ENCODE data around the gene THOC5. TPM values are rescaled to one million over a fixed set of nuclear protein-coding genes. Genes with fewer than 3 reads are reported as not detected.
A peak's percentile ranks its signal among the peaks of the same experiment; 100 is the strongest.
"Not testable (repeated sequence)": the region's sequence is repeated elsewhere in the genome, so short reads cannot be mapped to it uniquely, and the experiment has no call there.

THOC5 gene
- total RNA-seq, 2 experiments from 2014 or later = 54.8 to 55.1 TPM

DNA sequence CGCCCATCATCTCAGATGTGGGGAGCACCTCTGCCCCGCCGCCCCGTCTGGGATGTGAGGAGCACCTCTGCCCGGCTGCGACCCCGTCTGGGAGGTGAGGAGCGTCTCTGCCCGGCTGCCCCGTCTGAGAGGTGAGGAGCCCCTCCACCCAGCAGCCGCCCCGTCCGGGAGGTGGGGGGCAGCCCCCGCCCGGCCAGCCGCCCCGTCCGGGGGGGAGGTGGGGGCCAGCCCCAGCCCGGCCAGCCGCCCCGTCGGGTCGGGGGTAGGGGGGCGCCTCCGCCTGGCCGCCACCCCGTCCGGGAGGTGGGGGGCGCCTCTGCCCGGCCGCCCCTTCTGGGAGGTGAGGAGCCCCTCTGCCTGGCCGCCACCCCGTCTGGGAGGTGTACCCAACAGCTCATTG lies 1.2 kb downstream of the THOC5 start:
- H3K27ac Mint-ChIP-seq; CTCF ChIA-PET; DNase-seq; H3K27me3 Mint-ChIP-seq (ENCODE audit: low read depth); H3K9me3 Mint-ChIP-seq: not testable (repeated sequence)
- Mint-ChIP-seq H3K4me1 (ENCODE audit: low read depth) (peaks cover 25% of the 10 kb centered on the region), H3K4me3 (peak overlapping the region; percentile 97), H3K36me3 (ENCODE audit: low read depth) (peaks cover 24% of the 10 kb centered on the region)
- intact Hi-C loops (cut with micrococcal nuclease) = loop anchor here (2.0 to 5.0 kb wide), 2 partner anchors 284 to 810 kb away; partner anchors contain the start of genes CHEK2, EWSR1 and HSCB

DNA sequence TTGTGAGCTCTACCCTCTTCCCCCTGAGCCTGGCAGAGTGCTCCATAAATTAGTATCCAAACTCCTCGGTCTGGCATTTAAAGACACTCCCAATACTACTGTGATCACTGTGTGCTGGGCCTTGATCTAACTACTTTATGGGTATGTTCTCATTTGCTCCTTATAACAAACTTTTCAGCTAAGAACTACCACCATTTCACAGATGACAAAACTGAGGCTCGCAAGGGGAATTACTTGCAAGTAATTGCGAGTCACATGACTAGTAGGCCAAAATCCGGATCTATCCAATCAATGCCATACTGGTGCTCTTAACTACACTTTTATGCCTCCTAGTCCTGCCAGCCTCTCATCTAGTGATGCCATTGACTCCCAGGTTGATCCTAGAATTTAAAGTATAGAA lies 3.6 kb downstream of the THOC5 start:
- intact Hi-C loops (cut with micrococcal nuclease) = loop anchor here (5.0 kb wide), 1 partner anchor 808 kb away; the partner anchor contains the start of genes CHEK2 and HSCB

DNA sequence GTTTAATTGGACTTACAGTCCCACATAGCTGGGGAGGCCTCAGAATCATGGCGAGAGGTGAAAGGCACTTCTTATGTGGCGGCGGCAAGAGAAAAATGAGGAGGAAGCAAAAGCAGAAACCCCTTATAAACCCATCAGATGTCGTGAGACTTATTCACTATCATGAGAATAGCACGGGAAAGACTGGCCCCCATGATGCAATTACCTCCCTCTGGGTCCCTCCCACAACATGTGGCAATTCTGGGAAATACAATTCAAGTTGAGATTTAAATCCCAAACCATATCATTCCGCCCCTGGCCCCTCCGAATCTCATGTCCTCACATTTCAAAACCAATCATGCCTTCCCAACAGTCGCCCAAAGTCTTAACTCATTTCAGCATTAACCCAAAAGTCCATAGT lies 8.5 kb downstream of the THOC5 start:
- H3K27me3 Mint-ChIP-seq (ENCODE audit: low read depth); H3K9me3 Mint-ChIP-seq; H3K4me3 Mint-ChIP-seq; H3K27ac Mint-ChIP-seq; H3K4me1 Mint-ChIP-seq (ENCODE audit: low read depth); DNase-seq; CTCF ChIA-PET; intact Hi-C loops (cut with micrococcal nuclease): not testable (repeated sequence)
- peaks cover 42% of the 10 kb centered on the region for H3K36me3 Mint-ChIP-seq (ENCODE audit: low read depth)

More for the DNA sequence above, 3.6 kb downstream of the THOC5 start:
- Mint-ChIP-seq H3K27ac (no peak overlapping the region), H3K27me3 (ENCODE audit: low read depth) (no peaks in the 10 kb centered on the region), H3K4me3 (no peak overlapping the region), H3K9me3 (no peaks in the 10 kb centered on the region), H3K4me1 (ENCODE audit: low read depth) (peaks cover 28% of the 10 kb centered on the region), H3K36me3 (ENCODE audit: low read depth) (peaks cover 27% of the 10 kb centered on the region)
- DNase-seq = no peak
- CTCF ChIA-PET = no interaction called here

DNA sequence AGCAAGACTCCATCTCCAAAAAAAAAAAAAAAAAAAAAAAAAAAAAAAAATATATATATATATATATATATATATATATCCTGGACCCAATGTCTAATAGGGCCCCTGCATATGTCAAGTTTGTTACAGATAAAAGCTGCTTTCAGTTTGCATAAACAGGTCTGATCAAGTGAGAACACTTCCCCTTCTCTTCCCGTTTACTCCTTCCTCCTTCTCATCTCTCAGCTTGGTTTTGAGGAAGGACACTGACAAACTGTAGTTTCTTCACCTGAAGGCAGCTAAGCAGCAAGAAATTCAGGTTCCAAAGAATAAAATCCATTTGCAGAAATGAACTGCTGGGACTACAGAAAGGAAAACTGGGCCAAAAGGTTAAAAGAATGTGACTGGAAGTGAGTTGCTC lies 11.7 kb downstream of the THOC5 start:
- intact Hi-C loops (cut with micrococcal nuclease) = no loop called here
- H3K9me3 Mint-ChIP-seq = no peaks in the 10 kb centered on the region
- no peaks in the 10 kb centered on the region for H3K27me3 Mint-ChIP-seq (ENCODE audit: low read depth)
- CTCF ChIA-PET = interaction anchor here (0.6 kb wide), 1 partner anchor 563 kb away, joined by 6 read pairs; no protein-coding TSS in a partner anchor
- peaks cover 3% of the 10 kb centered on the region for H3K4me1 Mint-ChIP-seq (ENCODE audit: low read depth)
- no peak overlapping the region for H3K4me3 Mint-ChIP-seq
- H3K36me3 Mint-ChIP-seq (ENCODE audit: low read depth) = peaks cover 40% of the 10 kb centered on the region
- no peak overlapping the region for H3K27ac Mint-ChIP-seq
- no peak for DNase-seq

DNA sequence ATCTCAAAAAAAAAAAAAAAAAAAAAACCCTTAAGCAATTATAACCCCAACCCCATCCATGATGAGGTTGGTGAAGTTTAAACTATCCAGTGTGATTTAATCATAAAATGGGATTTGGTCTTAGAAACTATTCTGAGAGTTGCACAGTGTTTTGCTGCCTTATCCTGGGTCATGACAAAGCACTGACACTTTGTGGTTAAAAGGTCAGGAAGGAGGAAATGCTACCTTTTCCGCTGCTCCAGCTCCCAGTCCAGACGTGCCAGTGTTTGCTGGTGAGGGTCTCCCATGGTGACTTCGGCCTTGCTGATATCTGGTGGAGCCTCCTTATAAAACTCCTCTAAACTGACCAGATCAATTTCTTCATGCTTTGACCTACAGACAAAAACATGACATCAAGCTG lies 14.5 kb downstream of the THOC5 start:
- Mint-ChIP-seq H3K36me3 (ENCODE audit: low read depth) (peaks cover 50% of the 10 kb centered on the region), H3K27ac (peak overlapping the region; percentile 24), H3K9me3 (no peaks in the 10 kb centered on the region), H3K4me3 (no peak overlapping the region), H3K27me3 (ENCODE audit: low read depth) (no peaks in the 10 kb centered on the region), H3K4me1 (ENCODE audit: low read depth) (no peaks in the 10 kb centered on the region)
- intact Hi-C loops (cut with micrococcal nuclease) = no loop called here
- DNase-seq = no peak
- CTCF ChIA-PET = no interaction called here

DNA sequence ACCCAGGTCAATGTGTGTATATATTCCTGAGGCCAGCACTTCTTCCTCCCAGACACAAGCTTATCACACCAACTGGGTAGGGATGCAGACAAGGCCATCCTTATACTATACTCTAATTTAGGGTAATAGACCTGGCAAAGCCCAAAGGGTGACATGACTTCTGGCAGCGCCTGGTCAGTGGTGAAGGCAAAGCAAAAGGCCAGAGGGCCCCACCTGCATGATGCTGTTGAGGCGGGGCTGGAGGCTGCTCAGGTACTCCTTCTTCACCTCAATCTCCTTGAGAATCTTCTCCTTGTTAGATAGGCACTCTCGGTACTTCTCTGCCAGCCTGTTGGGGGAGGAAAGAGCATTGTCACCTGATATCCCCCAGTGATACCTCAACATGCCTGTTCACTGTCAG lies 17.1 kb downstream of the THOC5 start:
- Mint-ChIP-seq H3K27ac (no peak overlapping the region), H3K4me3 (no peak overlapping the region), H3K9me3 (no peaks in the 10 kb centered on the region), H3K36me3 (ENCODE audit: low read depth) (peaks cover 47% of the 10 kb centered on the region), H3K4me1 (ENCODE audit: low read depth) (no peaks in the 10 kb centered on the region), H3K27me3 (ENCODE audit: low read depth) (no peaks in the 10 kb centered on the region)
- no peak for DNase-seq
- CTCF ChIA-PET = no interaction called here
- intact Hi-C loops (cut with micrococcal nuclease) = no loop called here

DNA sequence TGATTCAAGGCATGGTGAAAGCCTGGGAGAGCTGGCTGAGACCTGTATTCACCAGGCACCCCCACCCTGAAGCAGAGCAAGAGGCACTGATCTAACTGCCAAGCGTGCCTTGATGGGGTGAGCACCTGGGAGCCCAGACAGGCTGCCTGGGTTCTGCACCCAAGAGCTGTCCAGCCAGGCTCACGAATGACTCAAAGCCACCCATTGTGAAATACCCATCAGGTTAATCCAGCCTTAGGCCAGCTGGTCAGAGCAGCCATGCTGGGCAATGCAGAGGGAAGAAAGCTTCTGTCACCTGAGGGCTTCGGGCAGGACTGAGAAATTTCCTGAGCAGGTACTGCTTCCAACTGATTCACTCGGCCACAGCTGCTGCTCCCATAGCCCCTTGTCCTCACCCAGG lies 22.1 kb downstream of the THOC5 start:
- intact Hi-C loops (cut with micrococcal nuclease) = no loop called here
- no peak for DNase-seq
- CTCF ChIA-PET = no interaction called here
- Mint-ChIP-seq H3K36me3 (ENCODE audit: low read depth) (peaks cover 38% of the 10 kb centered on the region), H3K9me3 (no peaks in the 10 kb centered on the region), H3K27me3 (ENCODE audit: low read depth) (no peaks in the 10 kb centered on the region), H3K4me1 (ENCODE audit: low read depth) (no peaks in the 10 kb centered on the region), H3K27ac (no peak overlapping the region), H3K4me3 (no peak overlapping the region)

DNA sequence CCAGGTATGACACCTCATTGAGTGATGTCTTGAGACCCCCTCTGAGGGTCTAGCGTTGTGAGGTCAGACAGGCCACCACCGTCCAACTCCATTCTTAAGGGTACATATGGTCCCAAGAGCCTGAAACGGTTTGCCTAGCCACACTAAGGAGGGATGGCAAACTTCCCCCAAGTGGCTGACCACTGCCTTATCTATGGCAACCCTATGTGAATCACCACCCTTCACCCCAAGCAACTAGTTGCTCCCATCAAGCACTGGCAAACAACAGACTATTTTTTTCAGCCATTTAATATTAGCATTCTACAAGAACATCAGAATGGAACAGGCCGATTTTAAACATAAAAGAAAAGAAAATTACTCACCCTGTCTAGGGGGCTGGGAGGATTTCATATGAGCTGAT lies 22.8 kb downstream of the THOC5 start:
- intact Hi-C loops (cut with micrococcal nuclease) = no loop called here
- no peak for DNase-seq
- H3K36me3 Mint-ChIP-seq (ENCODE audit: low read depth) = peaks cover 33% of the 10 kb centered on the region
- no peaks in the 10 kb centered on the region for H3K4me1 Mint-ChIP-seq (ENCODE audit: low read depth)
- H3K4me3 Mint-ChIP-seq = no peak overlapping the region
- no peak overlapping the region for H3K27ac Mint-ChIP-seq
- H3K27me3 Mint-ChIP-seq (ENCODE audit: low read depth) = no peaks in the 10 kb centered on the region
- H3K9me3 Mint-ChIP-seq = no peaks in the 10 kb centered on the region
- CTCF ChIA-PET = no interaction called here

DNA sequence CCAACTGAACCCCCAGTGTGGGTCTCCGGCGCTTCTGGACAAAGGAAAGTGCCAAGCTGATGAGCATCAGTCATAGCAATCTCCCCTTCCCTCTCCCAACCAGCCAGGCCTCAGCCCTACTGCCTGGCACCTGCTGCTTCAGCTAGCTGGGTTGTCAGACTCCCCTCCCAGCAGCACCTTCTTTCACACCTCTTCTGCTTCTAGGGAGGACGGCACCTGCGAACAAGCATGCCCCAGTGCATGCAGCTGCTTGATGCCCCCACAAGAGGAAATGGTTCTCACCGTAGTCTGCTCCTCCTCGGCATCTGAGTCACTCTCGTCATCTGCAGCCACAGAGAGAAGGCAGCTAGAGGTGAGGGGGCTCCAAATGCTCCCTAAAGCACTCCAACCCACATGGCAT lies 25.4 kb downstream of the THOC5 start:
- DNase-seq = no peak
- Mint-ChIP-seq H3K27me3 (ENCODE audit: low read depth) (no peaks in the 10 kb centered on the region), H3K27ac (no peak overlapping the region), H3K4me1 (ENCODE audit: low read depth) (no peaks in the 10 kb centered on the region), H3K36me3 (ENCODE audit: low read depth) (peaks cover 31% of the 10 kb centered on the region), H3K9me3 (no peaks in the 10 kb centered on the region), H3K4me3 (no peak overlapping the region)
- intact Hi-C loops (cut with micrococcal nuclease) = no loop called here
- CTCF ChIA-PET = no interaction called here

DNA sequence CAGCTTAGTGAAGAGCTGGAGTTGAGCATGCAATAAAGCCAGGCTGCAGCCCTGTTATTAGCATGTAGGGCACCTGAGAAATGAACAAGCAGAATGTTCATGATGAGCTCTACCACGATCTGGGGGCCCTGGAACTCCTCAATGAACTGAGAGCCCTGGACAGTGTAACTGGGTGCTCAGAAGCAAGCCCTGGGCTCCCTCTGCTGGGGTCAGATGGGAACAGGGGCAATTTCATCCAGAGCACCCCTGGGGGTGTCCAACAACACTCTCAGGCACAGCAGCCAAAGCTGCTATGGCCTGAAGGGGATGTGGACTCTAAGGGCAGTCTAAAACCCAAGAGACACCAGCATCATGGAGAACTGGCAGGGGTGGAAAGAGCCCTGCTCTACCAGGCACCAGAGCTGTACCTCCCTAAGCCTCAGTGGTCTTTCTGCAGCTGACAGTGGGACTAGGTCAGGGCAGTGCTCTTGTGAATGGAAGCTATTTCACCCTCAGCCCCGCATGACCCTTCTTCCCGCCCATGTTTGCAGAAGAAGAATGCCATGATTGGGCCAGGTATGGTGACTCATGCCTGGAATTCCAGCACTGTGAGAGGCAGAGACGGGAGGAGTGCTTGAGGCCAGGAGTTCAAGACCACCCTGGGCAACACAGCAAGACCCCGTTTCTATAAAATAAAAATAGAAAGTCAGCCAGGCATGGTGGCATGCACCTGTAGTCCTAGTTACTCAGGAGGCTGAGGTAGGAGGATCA lies 28.9 kb downstream of the THOC5 start:
- DNase-seq = peak; percentile 40
- H3K4me3 Mint-ChIP-seq = no peak overlapping the region
- H3K27me3 Mint-ChIP-seq (ENCODE audit: low read depth) = no peaks in the 10 kb centered on the region
- intact Hi-C loops (cut with micrococcal nuclease) = loop anchor here (1.0 kb wide), 1 partner anchor 129 kb away; no protein-coding TSS in a partner anchor
- CTCF ChIA-PET = interaction anchor here (1.0 to 2.2 kb wide), 3 partner anchors 54 to 126 kb away, joined by 4 to 10 read pairs (median 5); no protein-coding TSS in a partner anchor
- H3K9me3 Mint-ChIP-seq = no peaks in the 10 kb centered on the region
- H3K4me1 Mint-ChIP-seq (ENCODE audit: low read depth) = no peaks in the 10 kb centered on the region
- H3K27ac Mint-ChIP-seq = no peak overlapping the region
- H3K36me3 Mint-ChIP-seq (ENCODE audit: low read depth) = peaks cover 24% of the 10 kb centered on the region

DNA sequence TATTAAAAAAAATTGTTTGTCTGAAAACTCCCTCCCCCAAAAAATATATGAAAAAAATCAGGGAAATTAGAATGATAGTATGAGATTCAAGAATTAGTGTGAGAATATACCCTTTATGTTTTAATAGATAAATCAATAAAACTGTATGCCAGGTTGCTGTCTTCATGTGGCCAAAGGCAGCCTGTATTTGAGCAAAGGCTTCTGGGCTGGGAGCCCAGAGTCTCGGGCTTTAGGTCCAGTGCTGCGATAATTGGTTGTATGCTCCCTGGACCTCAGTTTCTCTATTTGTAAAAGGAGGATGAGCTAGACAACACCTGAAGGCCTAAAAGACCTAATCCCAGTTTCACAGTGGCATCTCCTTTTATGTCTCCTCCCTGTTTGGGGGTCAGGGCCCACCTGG lies 29.8 kb downstream of the THOC5 start:
- Mint-ChIP-seq H3K4me1 (ENCODE audit: low read depth) (no peaks in the 10 kb centered on the region), H3K27ac (no peak overlapping the region), H3K4me3 (no peak overlapping the region), H3K36me3 (ENCODE audit: low read depth) (peaks cover 27% of the 10 kb centered on the region), H3K9me3 (no peaks in the 10 kb centered on the region), H3K27me3 (ENCODE audit: low read depth) (no peaks in the 10 kb centered on the region)
- intact Hi-C loops (cut with micrococcal nuclease) = loop anchor here (1.0 kb wide), 1 partner anchor 128 kb away; no protein-coding TSS in a partner anchor
- CTCF ChIA-PET = interaction anchor here (1.6 to 2.2 kb wide), 2 partner anchors 54 to 126 kb away, joined by 5 to 10 read pairs; no protein-coding TSS in a partner anchor
- DNase-seq = no peak

DNA sequence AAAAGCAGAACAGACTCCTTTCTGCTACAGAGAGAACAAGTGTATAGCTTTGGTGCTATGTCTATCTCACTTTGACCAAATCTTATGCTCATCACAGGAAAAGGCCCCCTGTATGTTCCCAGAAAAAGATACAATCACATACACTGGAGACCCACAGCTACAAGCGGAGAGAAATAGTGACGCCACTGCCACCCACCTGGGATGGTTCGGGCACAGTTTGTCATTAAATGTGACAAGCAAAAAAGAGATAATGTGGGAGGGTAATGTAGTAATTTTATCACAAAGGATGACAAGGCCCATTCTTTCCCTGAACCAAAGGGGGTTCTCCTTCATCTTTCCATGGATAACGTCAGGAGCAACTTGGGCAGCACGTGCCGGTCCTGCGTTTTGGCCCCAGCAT lies 32.0 kb downstream of the THOC5 start:
- Mint-ChIP-seq H3K36me3 (ENCODE audit: low read depth) (peaks cover 32% of the 10 kb centered on the region), H3K4me1 (ENCODE audit: low read depth) (no peaks in the 10 kb centered on the region), H3K27me3 (ENCODE audit: low read depth) (no peaks in the 10 kb centered on the region), H3K27ac (no peak overlapping the region), H3K4me3 (no peak overlapping the region), H3K9me3 (no peaks in the 10 kb centered on the region)
- no peak for DNase-seq
- intact Hi-C loops (cut with micrococcal nuclease) = no loop called here
- CTCF ChIA-PET = no interaction called here

DNA sequence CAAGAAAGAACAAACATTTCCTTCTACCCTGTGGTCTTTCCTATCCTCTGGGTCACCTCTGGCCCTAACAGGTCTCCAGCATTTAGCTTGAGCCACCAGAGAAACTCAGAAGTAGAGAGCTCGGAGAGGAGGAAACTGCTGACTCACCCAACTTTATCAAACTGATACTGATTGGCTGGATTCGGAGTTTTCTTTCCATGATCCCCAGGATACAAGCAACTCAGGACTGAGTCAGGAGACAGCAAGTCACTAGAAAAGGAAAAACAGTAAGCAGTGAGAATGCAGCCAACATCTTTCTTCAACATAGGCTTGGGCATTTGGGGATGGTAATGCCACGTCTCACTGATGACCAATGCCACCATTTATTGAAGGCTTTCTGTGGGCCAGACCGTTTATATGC lies 32.7 kb downstream of the THOC5 start:
- no peak for DNase-seq
- peaks cover 35% of the 10 kb centered on the region for H3K36me3 Mint-ChIP-seq (ENCODE audit: low read depth)
- H3K4me1 Mint-ChIP-seq (ENCODE audit: low read depth) = no peaks in the 10 kb centered on the region
- no peak overlapping the region for H3K4me3 Mint-ChIP-seq
- H3K27me3 Mint-ChIP-seq (ENCODE audit: low read depth) = no peaks in the 10 kb centered on the region
- H3K9me3 Mint-ChIP-seq = no peaks in the 10 kb centered on the region
- intact Hi-C loops (cut with micrococcal nuclease) = no loop called here
- CTCF ChIA-PET = no interaction called here
- H3K27ac Mint-ChIP-seq = no peak overlapping the region
